NCI-H1417 (cell line): Measurements from ENCODE around the gene SEC24B.

ENCODE experiments used
- DNase-seq, 3 experiments: peaks; one replicate each; lab custom pipeline; 2025; lab: John Stamatoyannopoulos, UW

Gene SEC24B

GRCh38 chr4:109433205-109434006, at the start of gene SEC24B:
Gene SEC24B (plus strand): TSS chr4:109433815. CDS start chr4:109433870, 55 bp downstream.
- peak; percentile 64 to 94 (median 92) for DNase-seq

DNA sequence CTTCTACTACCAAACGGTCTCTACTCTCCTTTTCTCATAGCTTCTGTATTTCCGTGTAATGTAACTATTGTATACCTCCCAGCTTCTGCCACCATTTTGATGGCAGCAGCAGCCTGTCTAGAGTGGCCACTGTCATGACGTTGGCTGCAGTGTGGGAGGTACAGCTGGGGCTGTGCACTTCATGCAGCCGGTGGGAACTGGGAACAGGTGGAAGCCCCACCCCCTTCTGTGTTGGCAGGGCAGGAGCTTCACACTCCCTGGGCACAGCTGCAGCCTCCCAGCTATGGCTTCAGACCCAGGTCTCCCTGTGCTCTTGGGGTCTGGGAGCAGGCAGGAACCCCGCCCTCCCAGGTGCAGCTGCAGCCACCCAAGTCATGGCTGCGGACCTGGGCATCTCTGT, 49.8 kb upstream of the SEC24B start:
- no peak for DNase-seq

DNA sequence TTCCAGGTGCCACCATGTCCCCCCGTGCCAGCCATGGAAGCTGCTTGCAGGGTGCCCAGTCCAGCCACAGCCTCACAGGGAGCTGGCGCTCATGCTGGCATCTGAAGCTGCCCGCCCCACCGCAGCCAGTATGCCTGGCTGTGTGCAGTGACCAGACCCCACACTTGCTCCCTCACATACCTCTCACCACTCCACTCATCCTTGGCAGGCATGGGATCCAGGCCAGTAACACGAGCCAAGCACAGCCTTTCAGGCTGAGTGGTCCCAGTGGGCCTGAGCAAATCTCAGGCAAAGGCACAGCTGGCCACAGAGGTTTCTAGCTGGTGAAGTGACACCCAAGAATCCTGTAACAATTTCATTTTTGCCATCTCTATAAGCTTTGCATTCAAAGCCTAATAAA, 48.4 kb upstream of the SEC24B start:
- peak in 1 of 3 experiments; percentile 1 for DNase-seq

GRCh38 chr4:109389369-109390114, 44.1 kb upstream of the SEC24B start:
- DNase-seq, result peak in 2 of 3 experiments; percentile 12 to 64

GRCh38 chr4:109390115-109390768, 43.4 kb upstream of the SEC24B start:
- no peak for DNase-seq

GRCh38 chr4:109395694-109396093, 37.9 kb upstream of the SEC24B start:
- DNase-seq, result no peak

GRCh38 chr4:109398928-109399327, 34.7 kb upstream of the SEC24B start:
- no peak for DNase-seq

DNA sequence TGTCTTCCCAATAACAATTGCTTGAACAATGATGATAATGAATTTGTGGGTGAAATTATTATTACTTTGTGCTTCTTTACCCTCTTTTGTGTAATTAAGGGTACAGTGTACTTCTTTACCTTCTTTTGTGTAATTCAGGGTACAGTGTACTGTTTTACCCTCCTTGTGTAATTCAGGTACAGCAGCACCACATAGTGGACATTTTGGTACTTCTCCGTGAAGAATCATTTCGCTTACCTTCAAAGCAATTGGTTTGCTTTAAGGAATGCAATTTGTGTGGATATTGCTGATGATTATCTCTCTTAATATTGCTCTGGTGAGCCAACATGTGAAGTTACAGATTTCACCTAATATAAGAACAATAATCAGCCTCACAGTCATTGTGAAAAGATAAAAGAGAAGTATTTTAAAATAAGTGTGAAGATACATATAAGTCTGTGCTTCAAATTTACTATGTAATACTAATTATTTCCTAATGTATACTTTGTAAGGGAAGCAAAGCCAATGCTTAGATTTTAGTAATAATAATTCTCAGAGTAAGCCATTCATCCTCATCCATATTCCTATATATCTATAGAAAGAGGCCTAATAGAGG, 27.2 kb upstream of the SEC24B start:
- DNase-seq, result peak; percentile 22 to 85 (median 51)

GRCh38 chr4:109407027-109407737, 26.4 kb upstream of the SEC24B start:
- no peak for DNase-seq

GRCh38 chr4:109408711-109409110, 24.9 kb upstream of the SEC24B start:
- no peak for DNase-seq

DNA sequence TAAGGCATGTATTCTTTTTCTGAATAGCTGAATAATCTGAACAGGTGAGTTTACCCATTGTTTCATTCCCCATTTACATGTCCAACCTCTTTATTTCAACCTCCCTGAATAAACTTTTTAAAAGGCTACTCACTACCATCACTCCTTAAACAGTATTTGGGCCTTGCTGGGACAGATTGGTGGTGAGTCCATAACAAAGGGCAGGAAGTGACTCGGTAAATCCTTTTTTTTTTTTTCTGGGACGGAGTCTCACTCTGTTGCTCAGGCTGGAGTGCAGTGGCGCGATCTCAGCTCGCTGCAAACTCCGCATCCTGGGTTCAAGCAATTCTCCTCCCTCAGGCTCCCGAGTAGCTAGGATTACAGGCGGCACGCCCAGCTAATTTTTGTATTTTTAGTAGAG, 23.4 kb upstream of the SEC24B start:
- DNase-seq, result no peak

- no peak for DNase-seq
Observed at GRCh38 chr4:109410776-109411175, 22.8 kb upstream of the SEC24B start.

DNA sequence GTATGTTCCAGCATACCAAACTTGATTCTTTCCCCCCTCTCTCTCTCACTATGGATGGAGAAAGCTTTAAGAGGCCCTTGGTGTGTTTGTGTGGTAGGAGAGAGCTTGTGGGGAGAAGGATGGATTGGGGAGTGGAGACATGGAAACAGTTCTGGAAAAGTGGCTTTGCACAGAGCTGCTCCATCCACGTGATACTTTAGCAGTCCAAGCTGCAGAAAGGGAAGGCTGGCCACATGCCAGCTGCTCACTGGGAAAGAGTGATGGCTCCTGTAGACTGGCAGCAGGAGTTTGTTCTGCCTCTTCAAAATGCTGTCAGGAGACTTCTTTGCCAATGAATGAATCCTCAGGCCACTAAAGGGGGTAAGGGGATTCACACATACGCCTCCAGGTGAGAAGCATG, 21.7 kb upstream of the SEC24B start:
- peak; percentile 32 to 62 (median 36) for DNase-seq

GRCh38 chr4:109412776-109413175, 20.8 kb upstream of the SEC24B start:
- no peak for DNase-seq

DNA sequence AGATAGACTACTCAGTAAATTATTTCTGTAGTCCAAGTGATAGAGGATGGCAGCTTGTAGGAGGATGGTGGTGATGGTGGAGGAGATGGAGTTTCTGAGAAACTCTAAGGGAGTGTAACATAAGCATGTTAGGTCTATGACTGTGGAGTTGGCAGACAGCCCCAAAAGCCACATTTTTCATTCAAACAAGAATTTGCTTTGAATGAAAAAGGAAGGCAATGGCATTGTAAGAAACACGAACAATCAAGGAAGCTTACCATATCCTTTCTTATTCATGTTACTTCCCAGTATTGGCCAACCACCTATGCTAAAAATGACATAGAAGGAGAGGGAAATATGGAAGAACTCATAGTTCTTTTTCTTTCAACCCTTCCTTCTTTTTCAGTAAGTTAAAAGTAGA, 18.7 kb upstream of the SEC24B start:
- DNase-seq, result no peak

- no peak for DNase-seq
Observed at GRCh38 chr4:109418588-109418987, 15.0 kb upstream of the SEC24B start.

DNA sequence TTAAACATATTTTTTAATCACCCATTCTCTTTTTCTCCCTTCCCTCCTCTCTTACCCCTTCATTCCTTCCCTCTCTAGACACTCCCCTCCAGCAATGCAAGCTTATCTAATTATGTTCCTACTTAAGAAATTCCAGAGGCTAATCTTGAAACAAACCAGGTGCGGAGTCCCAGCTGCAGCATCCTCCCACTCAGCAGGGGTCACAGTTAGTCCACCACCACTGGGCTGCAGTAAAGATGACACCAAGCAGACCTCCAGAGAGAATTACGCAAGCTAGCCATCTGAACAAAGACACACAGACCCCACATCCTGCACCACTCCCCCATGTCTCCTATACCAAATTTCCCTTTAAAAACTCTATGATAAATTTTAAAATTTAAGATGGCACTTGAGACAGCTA, 13.9 kb upstream of the SEC24B start:
- no peak for DNase-seq

DNA sequence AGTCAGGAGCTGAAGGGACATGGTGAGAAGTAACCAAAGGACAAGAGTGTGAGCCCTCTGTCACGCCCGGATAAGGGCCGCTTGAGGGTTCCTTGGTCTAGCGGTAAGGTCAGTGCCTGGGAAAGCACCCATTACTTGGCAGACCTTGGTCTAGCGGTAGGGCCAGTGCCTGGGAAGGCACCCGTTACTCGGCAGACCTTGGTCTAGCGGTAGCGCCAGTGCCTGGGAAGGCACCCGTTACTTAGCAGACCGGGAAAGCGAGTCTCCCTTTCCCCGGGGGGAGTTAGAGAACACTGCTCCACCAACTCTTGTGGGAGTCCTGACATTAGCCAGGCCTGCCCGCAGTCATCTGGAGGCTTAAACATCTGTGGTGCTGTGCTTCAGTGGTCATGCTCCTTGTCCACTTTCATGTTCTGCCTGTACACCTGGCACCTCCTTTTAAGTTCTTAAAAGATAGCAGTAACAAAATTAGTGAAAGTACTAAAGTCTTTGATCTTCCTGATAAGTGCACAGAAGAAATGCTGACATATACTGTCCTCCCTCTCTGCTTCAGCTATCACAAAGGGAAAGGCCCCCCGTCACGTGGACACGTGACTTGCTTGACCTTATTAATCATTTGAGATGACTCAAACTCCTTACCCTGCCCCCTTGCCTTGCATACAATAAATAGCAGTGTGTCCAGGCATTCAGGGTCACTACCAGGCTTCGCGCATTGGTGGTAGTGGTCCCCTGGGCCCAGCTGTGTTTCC, 9.3 kb upstream of the SEC24B start:
- DNase-seq, result no peak

- DNase-seq, result no peak
Observed at GRCh38 chr4:109425405-109425804, 8.2 kb upstream of the SEC24B start.

GRCh38 chr4:109429545-109429944, 4.1 kb upstream of the SEC24B start:
- DNase-seq, result no peak

DNA sequence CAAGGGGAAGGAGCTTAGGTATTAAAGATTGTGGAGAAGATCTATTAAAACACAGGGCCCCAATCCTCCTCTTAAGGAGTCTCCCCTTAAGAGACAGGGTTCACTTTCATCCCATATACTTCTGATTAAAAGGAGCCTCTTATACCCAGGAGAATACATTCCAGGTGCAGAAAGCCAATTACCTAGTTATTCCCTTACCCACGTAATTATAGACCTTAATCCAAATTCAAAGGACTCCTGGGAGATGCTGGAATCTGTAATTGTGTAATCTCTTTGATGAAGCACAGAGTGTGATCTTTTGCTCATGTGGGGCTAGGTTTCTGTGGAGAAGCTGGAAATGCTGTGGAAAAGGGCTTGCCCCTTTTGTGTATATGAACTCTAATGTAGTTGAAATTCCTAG, 1.4 kb upstream of the SEC24B start:
- peak in 2 of 3 experiments; percentile 8 to 67 for DNase-seq
